Measurements from ENCODE around the gene GGA1. TPM values are rescaled to one million over a fixed set of nuclear protein-coding genes. Genes with fewer than 3 reads are reported as not detected.

Gene GGA1
- total RNA-seq, 1 donor from 2014 or later: 132 TPM

- peak overlapping the region; percentile 76 for H3K4me3 Mint-ChIP-seq (ENCODE audit: low read depth)
- H3K27ac Mint-ChIP-seq: peak overlapping the region; percentile 69
- H3K9me3 Mint-ChIP-seq (ENCODE audit: low read depth): no peaks in the 10 kb centered on the region
- no peaks in the 10 kb centered on the region for H3K36me3 Mint-ChIP-seq (ENCODE audit: insufficient read depth)
- TF ChIP-seq, protein P1, sequence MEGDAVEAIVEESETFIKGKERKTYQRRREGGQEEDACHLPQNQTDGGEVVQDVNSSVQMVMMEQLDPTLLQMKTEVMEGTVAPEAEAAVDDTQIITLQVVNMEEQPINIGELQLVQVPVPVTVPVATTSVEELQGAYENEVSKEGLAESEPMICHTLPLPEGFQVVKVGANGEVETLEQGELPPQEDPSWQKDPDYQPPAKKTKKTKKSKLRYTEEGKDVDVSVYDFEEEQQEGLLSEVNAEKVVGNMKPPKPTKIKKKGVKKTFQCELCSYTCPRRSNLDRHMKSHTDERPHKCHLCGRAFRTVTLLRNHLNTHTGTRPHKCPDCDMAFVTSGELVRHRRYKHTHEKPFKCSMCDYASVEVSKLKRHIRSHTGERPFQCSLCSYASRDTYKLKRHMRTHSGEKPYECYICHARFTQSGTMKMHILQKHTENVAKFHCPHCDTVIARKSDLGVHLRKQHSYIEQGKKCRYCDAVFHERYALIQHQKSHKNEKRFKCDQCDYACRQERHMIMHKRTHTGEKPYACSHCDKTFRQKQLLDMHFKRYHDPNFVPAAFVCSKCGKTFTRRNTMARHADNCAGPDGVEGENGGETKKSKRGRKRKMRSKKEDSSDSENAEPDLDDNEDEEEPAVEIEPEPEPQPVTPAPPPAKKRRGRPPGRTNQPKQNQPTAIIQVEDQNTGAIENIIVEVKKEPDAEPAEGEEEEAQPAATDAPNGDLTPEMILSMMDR (IDR thresholded peaks at IDR 0.05; ENCODE audit: unreplicated experiment): no peak
- no peak for DNase-seq (ENCODE audit: low spot score, unreplicated experiment)
- H3K27me3 Mint-ChIP-seq: no peaks in the 10 kb centered on the region
- peaks cover 26% of the 10 kb centered on the region for H3K4me1 Mint-ChIP-seq (ENCODE audit: low read depth)
Observed at GRCh38 chr22:37659066-37659896, 50.6 kb downstream of the GGA1 start.

GRCh38 chr22:37659897-37660708, 51.5 kb downstream of the GGA1 start:
- Mint-ChIP-seq H3K9me3 (ENCODE audit: low read depth) (no peaks in the 10 kb centered on the region), H3K27ac (peak overlapping the region; percentile 77), H3K4me3 (ENCODE audit: low read depth) (peak overlapping the region; percentile 76)

DNA sequence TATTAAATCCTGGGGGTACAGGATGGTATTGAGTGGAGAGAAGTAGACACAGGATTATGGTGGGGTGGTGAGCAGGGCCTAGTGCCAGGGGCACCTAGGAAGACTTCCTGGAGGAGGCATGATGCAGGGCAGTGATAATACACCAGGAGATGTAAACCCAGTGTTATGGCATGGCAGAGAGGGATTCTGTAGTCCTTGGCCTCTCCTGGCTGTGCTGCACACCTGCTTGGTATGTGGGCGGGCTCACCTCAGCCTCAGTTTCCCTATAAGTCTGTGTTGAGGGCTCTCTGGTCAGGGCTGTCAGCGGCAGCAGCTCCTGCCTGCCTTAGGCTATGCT, 52.0 kb downstream of the GGA1 start:
- no peak for DNase-seq (ENCODE audit: low spot score, unreplicated experiment)
- peaks cover 26% of the 10 kb centered on the region for H3K4me1 Mint-ChIP-seq (ENCODE audit: low read depth)
- no peaks in the 10 kb centered on the region for H3K36me3 Mint-ChIP-seq (ENCODE audit: insufficient read depth)
- TF ChIP-seq, protein P1 (IDR thresholded peaks at IDR 0.05; ENCODE audit: unreplicated experiment): no peak
- H3K9me3 Mint-ChIP-seq (ENCODE audit: low read depth): no peaks in the 10 kb centered on the region
- H3K27ac Mint-ChIP-seq: peak overlapping the region; percentile 77
- peak overlapping the region; percentile 35 for H3K4me3 Mint-ChIP-seq (ENCODE audit: low read depth)
- H3K27me3 Mint-ChIP-seq: no peaks in the 10 kb centered on the region

More at GRCh38 chr22:37659897-37660708, 51.5 kb downstream of the GGA1 start:
- Mint-ChIP-seq H3K27me3 (no peaks in the 10 kb centered on the region), H3K36me3 (ENCODE audit: insufficient read depth) (no peaks in the 10 kb centered on the region), H3K4me1 (ENCODE audit: low read depth) (peaks cover 26% of the 10 kb centered on the region)
- TF ChIP-seq, protein P1 (IDR thresholded peaks at IDR 0.05; ENCODE audit: unreplicated experiment): no peak
- no peak for DNase-seq (ENCODE audit: low spot score, unreplicated experiment)

- H3K27ac Mint-ChIP-seq: peak overlapping the region; percentile 89
- DNase-seq (ENCODE audit: low spot score, unreplicated experiment): no peak
- H3K27me3 Mint-ChIP-seq: no peaks in the 10 kb centered on the region
- no peaks in the 10 kb centered on the region for H3K36me3 Mint-ChIP-seq (ENCODE audit: insufficient read depth)
- H3K4me3 Mint-ChIP-seq (ENCODE audit: low read depth): peak overlapping the region; percentile 47
- H3K4me1 Mint-ChIP-seq (ENCODE audit: low read depth): peaks cover 26% of the 10 kb centered on the region
- H3K9me3 Mint-ChIP-seq (ENCODE audit: low read depth): no peaks in the 10 kb centered on the region
- TF ChIP-seq, protein P1 (IDR thresholded peaks at IDR 0.05; ENCODE audit: unreplicated experiment): peak; percentile 32
Observed at GRCh38 chr22:37661160-37661924, 52.7 kb downstream of the GGA1 start.

DNA sequence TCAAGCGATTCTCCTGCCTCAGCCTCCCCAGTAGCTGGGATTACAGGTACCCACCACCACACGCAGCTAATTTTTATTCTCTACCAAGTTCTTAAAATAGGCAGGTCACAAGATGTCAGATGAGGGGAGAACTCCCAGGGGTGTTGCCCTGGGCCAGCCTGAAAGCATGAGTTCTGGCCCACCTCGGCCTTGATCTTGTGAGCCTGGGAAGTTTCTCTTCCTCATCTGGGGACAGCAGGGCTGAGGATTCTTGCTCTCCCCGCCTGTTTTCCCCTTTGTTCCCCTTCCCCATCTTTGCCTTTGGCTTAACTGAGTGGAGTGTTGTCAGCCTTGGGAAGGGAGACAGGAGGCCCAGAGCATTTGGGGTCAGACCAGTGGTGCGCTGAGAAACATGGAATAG, 53.4 kb downstream of the GGA1 start:
- H3K27me3 Mint-ChIP-seq: no peaks in the 10 kb centered on the region

More for the DNA sequence above, 53.4 kb downstream of the GGA1 start:
- DNase-seq (ENCODE audit: low spot score, unreplicated experiment): no peak
- Mint-ChIP-seq H3K27ac (no peak overlapping the region), H3K4me1 (ENCODE audit: low read depth) (peaks cover 26% of the 10 kb centered on the region), H3K4me3 (ENCODE audit: low read depth) (no peak overlapping the region), H3K36me3 (ENCODE audit: insufficient read depth) (peaks cover 5% of the 10 kb centered on the region), H3K9me3 (ENCODE audit: low read depth) (no peaks in the 10 kb centered on the region)
- TF ChIP-seq, protein P1 (IDR thresholded peaks at IDR 0.05; ENCODE audit: unreplicated experiment): no peak
